GM12873 (cell line): ENCODE results near the gene ARHGEF1.

ENCODE experiments used
- TF ChIP-seq, protein P1 (sequence below): IDR thresholded peaks from 2 replicates; pipeline ENCODE4 v1.5.1; 2012; ENCODE audit warnings: low read depth, mild to moderate bottlenecking, moderate library complexity, low read length, control low read depth; ENCODE audit not compliant: insufficient read depth; ENCODE audit errors: missing control alignments

The ARHGEF1 gene

GRCh38 chr19:41859213-41859617 lies 23.8 kb upstream of the ARHGEF1 start:
- TF ChIP-seq, protein P1, sequence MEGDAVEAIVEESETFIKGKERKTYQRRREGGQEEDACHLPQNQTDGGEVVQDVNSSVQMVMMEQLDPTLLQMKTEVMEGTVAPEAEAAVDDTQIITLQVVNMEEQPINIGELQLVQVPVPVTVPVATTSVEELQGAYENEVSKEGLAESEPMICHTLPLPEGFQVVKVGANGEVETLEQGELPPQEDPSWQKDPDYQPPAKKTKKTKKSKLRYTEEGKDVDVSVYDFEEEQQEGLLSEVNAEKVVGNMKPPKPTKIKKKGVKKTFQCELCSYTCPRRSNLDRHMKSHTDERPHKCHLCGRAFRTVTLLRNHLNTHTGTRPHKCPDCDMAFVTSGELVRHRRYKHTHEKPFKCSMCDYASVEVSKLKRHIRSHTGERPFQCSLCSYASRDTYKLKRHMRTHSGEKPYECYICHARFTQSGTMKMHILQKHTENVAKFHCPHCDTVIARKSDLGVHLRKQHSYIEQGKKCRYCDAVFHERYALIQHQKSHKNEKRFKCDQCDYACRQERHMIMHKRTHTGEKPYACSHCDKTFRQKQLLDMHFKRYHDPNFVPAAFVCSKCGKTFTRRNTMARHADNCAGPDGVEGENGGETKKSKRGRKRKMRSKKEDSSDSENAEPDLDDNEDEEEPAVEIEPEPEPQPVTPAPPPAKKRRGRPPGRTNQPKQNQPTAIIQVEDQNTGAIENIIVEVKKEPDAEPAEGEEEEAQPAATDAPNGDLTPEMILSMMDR, result no peak

GRCh38 chr19:41859618-41860418 lies 23.2 kb upstream of the ARHGEF1 start, which contains the start of gene RPS19:
Gene RPS19, plus strand, starts transcription at chr19:41860255. Its CDS starts 520 bp downstream, at chr19:41860775.
- TF ChIP-seq, protein P1, result peak; percentile 67

GRCh38 chr19:41860419-41861115 lies 22.4 kb upstream of the ARHGEF1 start:
- TF ChIP-seq, protein P1, result no peak

GRCh38 chr19:41861116-41861768 lies 21.7 kb upstream of the ARHGEF1 start:
- TF ChIP-seq, protein P1, result no peak

GRCh38 chr19:41861846-41862245 lies 21.1 kb upstream of the ARHGEF1 start:
- TF ChIP-seq, protein P1, result no peak

GRCh38 chr19:41862445-41862986 lies 20.5 kb upstream of the ARHGEF1 start:
- TF ChIP-seq, protein P1, result no peak
